Measurements from ENCODE around the gene ADAM11. TPM values are rescaled to one million over a fixed set of nuclear protein-coding genes. Genes with fewer than 3 reads are reported as not detected.

ADAM11 gene
- polyA plus RNA-seq, 2 of the 4 experiments (the other 2 are of a cell fraction) = 0.75 to 2.1 TPM

DNA sequence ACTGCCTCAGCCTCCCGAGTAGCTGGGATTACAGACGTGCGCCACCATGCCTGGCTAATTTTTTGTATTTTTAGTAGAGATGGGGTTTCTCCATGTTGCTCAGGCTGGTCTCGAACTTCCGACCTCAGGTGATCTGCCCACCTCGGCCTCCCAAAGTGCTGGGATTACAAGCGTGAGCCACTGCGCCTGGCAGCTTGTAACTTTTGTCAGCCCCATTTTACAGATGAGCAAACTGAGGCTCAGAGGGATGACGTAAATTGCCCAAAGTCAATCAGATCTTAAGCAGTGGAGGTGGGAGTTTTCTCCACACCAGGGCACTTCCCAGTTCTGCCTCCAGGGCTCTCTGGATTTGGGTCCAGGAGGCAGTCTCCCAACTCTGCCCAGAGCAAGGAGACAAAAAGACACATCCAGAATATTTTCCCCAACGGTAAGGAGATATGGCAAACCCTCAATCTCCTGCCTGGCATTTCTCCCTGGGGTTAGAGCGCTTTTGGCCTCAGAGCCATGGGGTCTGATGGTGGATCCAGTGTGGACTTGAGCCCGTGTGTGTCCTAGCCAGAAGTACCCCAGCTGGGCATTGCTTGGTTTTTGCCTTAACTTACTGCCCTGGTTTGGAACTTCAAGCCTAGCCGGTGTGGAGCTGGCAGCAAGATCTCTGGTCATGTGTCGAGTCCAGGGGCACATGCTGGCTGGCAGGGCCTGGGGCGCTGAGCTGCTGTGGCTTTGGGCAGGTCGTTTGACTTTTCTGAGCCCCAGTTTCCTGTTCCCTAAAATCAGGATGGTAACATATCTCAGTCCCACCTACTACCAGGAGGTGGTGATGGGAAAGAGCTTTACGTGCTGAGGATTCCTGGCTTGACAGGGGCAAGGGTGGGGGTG is 3.4 kb downstream of the ADAM11 start:
- POLR2A ChIA-PET = no interaction called here

DNA sequence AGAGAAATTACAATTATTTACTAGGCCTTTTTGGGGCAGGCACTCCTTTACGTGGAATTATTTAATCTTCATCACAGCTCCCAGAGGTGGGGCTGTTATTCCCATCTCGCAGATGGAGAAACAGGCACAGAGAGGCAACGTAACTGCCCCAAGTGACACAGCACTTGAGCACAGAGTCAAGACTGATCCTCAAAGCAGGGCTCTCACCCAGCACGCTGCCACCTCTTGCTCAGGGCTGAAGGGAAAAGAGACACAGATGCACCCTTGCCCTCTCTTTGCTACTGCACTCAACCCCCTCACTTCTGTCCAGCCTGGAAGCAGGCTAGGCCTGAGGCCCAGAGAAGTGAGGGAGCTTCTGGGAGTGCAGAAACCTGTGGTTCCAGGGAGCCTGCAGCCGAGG is 4.4 kb downstream of the ADAM11 start:
- ATAC-seq = no peak
- FAIRE-seq = no peak

More for the DNA sequence above, 3.4 kb downstream of the ADAM11 start:
- WGBS (ENCODE audit: missing lambda C conversion rate) = 68% methylated on average over 17 of the region's 17 CpGs
- FAIRE-seq (no peak), DNase-seq (ENCODE audit: low read depth in 1 of 2, low spot score in 1 of 2) (peak in 1 of 2 experiments; percentile 49), ATAC-seq (0 out of 6 replicates have a peak, but pooled peaks of 1 of the 2 experiments have one; percentile 1)
- no peaks in the 10 kb centered on the region for H3K9me3 ChIP-seq
- peaks cover 10% of the 10 kb centered on the region; the same call in 1 of the 3 replicates for H3K4me1 ChIP-seq
- CTCF ChIA-PET = interaction anchor here (0.8 to 30.3 kb wide), 7 partner anchors 11 to 104 kb away, joined by 3 to 1787 read pairs (median 12); partner anchors contain the start of gene HIGD1B
- no peak overlapping the region for H3K4me3 ChIP-seq
- TF ChIP-seq HDAC2 (IDR thresholded peaks at IDR 0.05) = 0 out of 2 replicates have a peak, but pooled peaks have one; percentile 46
- TF ChIP-seq KDM1A (IDR thresholded peaks at IDR 0.05; ENCODE audit: low read depth) = peak; percentile 83; the same call in 1 of the 2 replicates
- no peak for TF ChIP-seq HOXB5 (CRISPR knock-in tag; IDR thresholded peaks at IDR 0.05)
- no peak for TF ChIP-seq ZNF302 (CRISPR knock-in tag; IDR thresholded peaks at IDR 0.05)
- TF ChIP-seq EP300 (IDR thresholded peaks at IDR 0.05) = no peak
- no peak for TF ChIP-seq FOSL2 (IDR thresholded peaks at IDR 0.05)
- no peak for TF ChIP-seq FOSL2 (CRISPR knock-in tag; IDR thresholded peaks at IDR 0.05)
- no peak overlapping the region for H3K27ac ChIP-seq
- H3K4me2 ChIP-seq = no peak overlapping the region

More for the DNA sequence above, 4.4 kb downstream of the ADAM11 start:
- 83% methylated on average over 5 of the region's 5 CpGs for WGBS (ENCODE audit: missing lambda C conversion rate)
- H3K27ac ChIP-seq = no peak overlapping the region
- no peak overlapping the region for H3K4me2 ChIP-seq
- H3K4me1 ChIP-seq = peaks cover 10% of the 10 kb centered on the region; the same call in 1 of the 3 replicates
- TF ChIP-seq, protein P1, sequence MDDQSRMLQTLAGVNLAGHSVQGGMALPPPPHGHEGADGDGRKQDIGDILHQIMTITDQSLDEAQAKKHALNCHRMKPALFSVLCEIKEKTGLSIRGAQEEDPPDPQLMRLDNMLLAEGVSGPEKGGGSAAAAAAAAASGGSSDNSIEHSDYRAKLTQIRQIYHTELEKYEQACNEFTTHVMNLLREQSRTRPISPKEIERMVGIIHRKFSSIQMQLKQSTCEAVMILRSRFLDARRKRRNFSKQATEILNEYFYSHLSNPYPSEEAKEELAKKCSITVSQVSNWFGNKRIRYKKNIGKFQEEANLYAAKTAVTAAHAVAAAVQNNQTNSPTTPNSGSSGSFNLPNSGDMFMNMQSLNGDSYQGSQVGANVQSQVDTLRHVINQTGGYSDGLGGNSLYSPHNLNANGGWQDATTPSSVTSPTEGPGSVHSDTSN (IDR thresholded peaks at IDR 0.05) = no peak
- TF ChIP-seq RAD21 (conservative IDR thresholded peaks at IDR 0.05 in 1 of 2, IDR thresholded peaks at IDR 0.05 in 1 of 2) (no peak), PHF8 (IDR thresholded peaks at IDR 0.05; ENCODE audit: borderline replicate concordance, low read depth) (no peak), POLR2AphosphoS2 (conservative IDR thresholded peaks at IDR 0.05; ENCODE audit: low read length) (no peak), NFE2L2 (conservative IDR thresholded peaks at IDR 0.05; ENCODE audit: low read length) (no peak), HOXA7 (CRISPR knock-in tag; IDR thresholded peaks at IDR 0.05) (no peak), FOSL2 (IDR thresholded peaks at IDR 0.05) (no peak), FOSL2 (CRISPR knock-in tag; IDR thresholded peaks at IDR 0.05) (no peak), MAFK (IDR thresholded peaks at IDR 0.05; ENCODE audit: partially characterized antibody) (no peak), EHF (CRISPR knock-in tag; IDR thresholded peaks at IDR 0.05) (no peak), TP53 (CRISPR knock-in tag; IDR thresholded peaks at IDR 0.05) (no peak), TFCP2L1 (CRISPR knock-in tag; IDR thresholded peaks at IDR 0.05) (no peak), HDAC2 (IDR thresholded peaks at IDR 0.05) (no peak)
- TF ChIP-seq, protein P2, sequence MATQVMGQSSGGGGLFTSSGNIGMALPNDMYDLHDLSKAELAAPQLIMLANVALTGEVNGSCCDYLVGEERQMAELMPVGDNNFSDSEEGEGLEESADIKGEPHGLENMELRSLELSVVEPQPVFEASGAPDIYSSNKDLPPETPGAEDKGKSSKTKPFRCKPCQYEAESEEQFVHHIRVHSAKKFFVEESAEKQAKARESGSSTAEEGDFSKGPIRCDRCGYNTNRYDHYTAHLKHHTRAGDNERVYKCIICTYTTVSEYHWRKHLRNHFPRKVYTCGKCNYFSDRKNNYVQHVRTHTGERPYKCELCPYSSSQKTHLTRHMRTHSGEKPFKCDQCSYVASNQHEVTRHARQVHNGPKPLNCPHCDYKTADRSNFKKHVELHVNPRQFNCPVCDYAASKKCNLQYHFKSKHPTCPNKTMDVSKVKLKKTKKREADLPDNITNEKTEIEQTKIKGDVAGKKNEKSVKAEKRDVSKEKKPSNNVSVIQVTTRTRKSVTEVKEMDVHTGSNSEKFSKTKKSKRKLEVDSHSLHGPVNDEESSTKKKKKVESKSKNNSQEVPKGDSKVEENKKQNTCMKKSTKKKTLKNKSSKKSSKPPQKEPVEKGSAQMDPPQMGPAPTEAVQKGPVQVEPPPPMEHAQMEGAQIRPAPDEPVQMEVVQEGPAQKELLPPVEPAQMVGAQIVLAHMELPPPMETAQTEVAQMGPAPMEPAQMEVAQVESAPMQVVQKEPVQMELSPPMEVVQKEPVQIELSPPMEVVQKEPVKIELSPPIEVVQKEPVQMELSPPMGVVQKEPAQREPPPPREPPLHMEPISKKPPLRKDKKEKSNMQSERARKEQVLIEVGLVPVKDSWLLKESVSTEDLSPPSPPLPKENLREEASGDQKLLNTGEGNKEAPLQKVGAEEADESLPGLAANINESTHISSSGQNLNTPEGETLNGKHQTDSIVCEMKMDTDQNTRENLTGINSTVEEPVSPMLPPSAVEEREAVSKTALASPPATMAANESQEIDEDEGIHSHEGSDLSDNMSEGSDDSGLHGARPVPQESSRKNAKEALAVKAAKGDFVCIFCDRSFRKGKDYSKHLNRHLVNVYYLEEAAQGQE (IDR thresholded peaks at IDR 0.05) = no peak
- TF ChIP-seq, protein P3, sequence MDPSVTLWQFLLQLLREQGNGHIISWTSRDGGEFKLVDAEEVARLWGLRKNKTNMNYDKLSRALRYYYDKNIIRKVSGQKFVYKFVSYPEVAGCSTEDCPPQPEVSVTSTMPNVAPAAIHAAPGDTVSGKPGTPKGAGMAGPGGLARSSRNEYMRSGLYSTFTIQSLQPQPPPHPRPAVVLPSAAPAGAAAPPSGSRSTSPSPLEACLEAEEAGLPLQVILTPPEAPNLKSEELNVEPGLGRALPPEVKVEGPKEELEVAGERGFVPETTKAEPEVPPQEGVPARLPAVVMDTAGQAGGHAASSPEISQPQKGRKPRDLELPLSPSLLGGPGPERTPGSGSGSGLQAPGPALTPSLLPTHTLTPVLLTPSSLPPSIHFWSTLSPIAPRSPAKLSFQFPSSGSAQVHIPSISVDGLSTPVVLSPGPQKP (IDR thresholded peaks at IDR 0.05; ENCODE audit: low read depth, low read length) = no peak
- TF ChIP-seq, protein P4, sequence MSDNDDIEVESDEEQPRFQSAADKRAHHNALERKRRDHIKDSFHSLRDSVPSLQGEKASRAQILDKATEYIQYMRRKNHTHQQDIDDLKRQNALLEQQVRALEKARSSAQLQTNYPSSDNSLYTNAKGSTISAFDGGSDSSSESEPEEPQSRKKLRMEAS (IDR thresholded peaks at IDR 0.05) = no peak
- TF ChIP-seq, protein P5, sequence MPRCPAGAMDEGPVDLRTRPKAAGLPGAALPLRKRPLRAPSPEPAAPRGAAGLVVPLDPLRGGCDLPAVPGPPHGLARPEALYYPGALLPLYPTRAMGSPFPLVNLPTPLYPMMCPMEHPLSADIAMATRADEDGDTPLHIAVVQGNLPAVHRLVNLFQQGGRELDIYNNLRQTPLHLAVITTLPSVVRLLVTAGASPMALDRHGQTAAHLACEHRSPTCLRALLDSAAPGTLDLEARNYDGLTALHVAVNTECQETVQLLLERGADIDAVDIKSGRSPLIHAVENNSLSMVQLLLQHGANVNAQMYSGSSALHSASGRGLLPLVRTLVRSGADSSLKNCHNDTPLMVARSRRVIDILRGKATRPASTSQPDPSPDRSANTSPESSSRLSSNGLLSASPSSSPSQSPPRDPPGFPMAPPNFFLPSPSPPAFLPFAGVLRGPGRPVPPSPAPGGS (IDR thresholded peaks at IDR 0.05) = no peak
- TF ChIP-seq, protein P6, sequence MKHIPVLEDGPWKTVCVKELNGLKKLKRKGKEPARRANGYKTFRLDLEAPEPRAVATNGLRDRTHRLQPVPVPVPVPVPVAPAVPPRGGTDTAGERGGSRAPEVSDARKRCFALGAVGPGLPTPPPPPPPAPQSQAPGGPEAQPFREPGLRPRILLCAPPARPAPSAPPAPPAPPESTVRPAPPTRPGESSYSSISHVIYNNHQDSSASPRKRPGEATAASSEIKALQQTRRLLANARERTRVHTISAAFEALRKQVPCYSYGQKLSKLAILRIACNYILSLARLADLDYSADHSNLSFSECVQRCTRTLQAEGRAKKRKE (CRISPR knock-in tag; IDR thresholded peaks at IDR 0.05; ENCODE audit: low read depth) = no peak
- CTCF ChIA-PET = interaction anchor here (0.6 to 30.3 kb wide), 7 partner anchors 10 to 103 kb away, joined by 3 to 1787 read pairs (median 12); partner anchors contain the start of gene HIGD1B
- DNase-seq (ENCODE audit: low read depth in 1 of 2, low spot score in 1 of 2) = no peak
- H3K9me3 ChIP-seq = no peaks in the 10 kb centered on the region
- H3K4me3 ChIP-seq = no peak overlapping the region
- POLR2A ChIA-PET = interaction anchor here (0.7 kb wide), 1 partner anchor 442 kb away, joined by 4 read pairs; no protein-coding TSS in a partner anchor

Measured in A549 (cell line).